ENCODE data around the gene EMC7.

DNA sequence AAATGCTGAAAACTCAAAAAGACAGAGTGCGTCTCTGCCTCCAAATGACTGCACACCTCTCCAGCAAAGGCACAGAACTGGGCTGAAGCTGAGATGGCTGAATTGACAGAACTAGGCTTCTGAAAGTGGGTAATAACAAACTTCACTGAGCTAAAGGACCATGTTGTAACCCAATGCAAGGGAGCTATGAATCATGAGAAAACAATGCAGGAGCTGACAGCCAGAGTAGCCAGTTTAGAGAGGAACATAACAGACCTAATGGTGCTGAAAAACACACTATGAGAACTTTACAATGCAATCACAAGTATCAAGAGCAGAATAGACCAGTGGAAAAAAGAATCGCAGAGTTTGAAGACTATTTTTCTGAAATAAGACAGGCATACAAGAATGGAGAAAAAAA, 52.5 kb downstream of the EMC7 start:
- TF ChIP-seq SP1 (IDR thresholded peaks at IDR 0.05) = no peak
- no peak for TF ChIP-seq HDGF (IDR thresholded peaks at IDR 0.05; ENCODE audit: borderline replicate concordance)
